Endothelial cell of umbilical vein (primary cell): ENCODE data around the gene ATP2B2.

Experiments
- EZH2 ChIP-seq: IDR thresholded peaks from 2 replicates; pipeline ENCODE4 v1.6.1; 2012; ENCODE audit warnings: borderline replicate concordance, low read depth, mild to moderate bottlenecking, moderate library complexity, low read length, inconsistent platforms; ENCODE audit not compliant: severe bottlenecking
- MYC ChIP-seq: IDR thresholded peaks from one replicate; pipeline ENCODE4 v1.6.1; 2011; ENCODE audit warnings: mild to moderate bottlenecking, low read depth, low read length
- POLR2A ChIP-seq: IDR thresholded peaks from 2 replicates; pipeline ENCODE4 v1.6.1; 2012; ENCODE audit warnings: low read depth, mild to moderate bottlenecking, control low read depth, low read length
- POLR2AphosphoS5 ChIP-seq: IDR thresholded peaks from 2 replicates; pipeline ENCODE4 v1.6.1; 2012; ENCODE audit warnings: low read depth, mild to moderate bottlenecking, control low read depth, low read length, moderate library complexity; ENCODE audit not compliant: insufficient read depth
- TF ChIP-seq, protein P1 (sequence below), 2 donors: IDR thresholded peaks; 1 replicate in 1 of 2; 2 replicates in 1 of 2; pipeline ENCODE4 v1.5.1; 2011; ENCODE audit warnings: low read length in 2 of 2, mild to moderate bottlenecking in 2 of 2, moderate library complexity in 2 of 2, control low read depth in 1 of 2, inconsistent platforms in 1 of 2, low read depth in 1 of 2; ENCODE audit not compliant: insufficient read depth in 1 of 2; ENCODE audit errors: extremely low read depth in 1 of 2

DNA sequence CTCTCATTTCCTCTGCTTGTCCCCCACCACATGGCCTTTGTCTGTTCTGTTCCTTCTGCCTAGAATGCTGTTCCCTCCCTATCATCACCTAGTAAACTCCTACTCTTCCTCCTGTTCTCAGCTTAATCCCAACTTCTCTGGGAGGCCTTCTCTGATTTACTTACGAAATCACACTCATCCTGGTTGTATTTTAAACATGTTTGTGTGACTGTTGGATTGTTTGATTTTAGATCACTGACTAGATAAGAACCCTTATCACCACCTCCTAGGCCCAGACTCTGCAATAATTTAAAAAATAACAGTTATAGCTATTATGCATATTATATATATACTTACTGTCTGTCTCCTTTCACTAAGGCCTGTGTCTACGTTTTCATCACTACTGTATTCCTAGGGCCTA, 26.1 kb downstream of the ATP2B2 start:
- TF ChIP-seq, protein P1, sequence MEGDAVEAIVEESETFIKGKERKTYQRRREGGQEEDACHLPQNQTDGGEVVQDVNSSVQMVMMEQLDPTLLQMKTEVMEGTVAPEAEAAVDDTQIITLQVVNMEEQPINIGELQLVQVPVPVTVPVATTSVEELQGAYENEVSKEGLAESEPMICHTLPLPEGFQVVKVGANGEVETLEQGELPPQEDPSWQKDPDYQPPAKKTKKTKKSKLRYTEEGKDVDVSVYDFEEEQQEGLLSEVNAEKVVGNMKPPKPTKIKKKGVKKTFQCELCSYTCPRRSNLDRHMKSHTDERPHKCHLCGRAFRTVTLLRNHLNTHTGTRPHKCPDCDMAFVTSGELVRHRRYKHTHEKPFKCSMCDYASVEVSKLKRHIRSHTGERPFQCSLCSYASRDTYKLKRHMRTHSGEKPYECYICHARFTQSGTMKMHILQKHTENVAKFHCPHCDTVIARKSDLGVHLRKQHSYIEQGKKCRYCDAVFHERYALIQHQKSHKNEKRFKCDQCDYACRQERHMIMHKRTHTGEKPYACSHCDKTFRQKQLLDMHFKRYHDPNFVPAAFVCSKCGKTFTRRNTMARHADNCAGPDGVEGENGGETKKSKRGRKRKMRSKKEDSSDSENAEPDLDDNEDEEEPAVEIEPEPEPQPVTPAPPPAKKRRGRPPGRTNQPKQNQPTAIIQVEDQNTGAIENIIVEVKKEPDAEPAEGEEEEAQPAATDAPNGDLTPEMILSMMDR (IDR thresholded peaks at IDR 0.05; ENCODE audit: extremely low read depth in 1 of 2, insufficient read depth in 1 of 2, low read depth in 1 of 2, low read length in 2 of 2), result no peak
- TF ChIP-seq POLR2AphosphoS5 (no peak), MYC (no peak), EZH2 (no peak), POLR2A (no peak)
